CD4-positive, alpha-beta memory T cell (primary cell): ENCODE measurements around the gene MAGI1. TPM values are rescaled to one million over a fixed set of nuclear protein-coding genes. Genes with fewer than 3 reads are reported as not detected.

Source experiments
- CTCF ChIA-PET: fragments of 350-600 bp; sonication (Branson Sonifier 250); formaldehyde crosslinking; loops from one replicate; lab custom pipeline; 2021; ENCODE audit warnings: inconsistent platforms; ENCODE audit not compliant: partially characterized antibody; lab: Charles Lee
- POLR2A ChIA-PET: fragments of 350-600 bp; sonication (Branson Sonifier 250); formaldehyde crosslinking; loops from one replicate; lab custom pipeline; 2021; ENCODE audit not compliant: partially characterized antibody; lab: Charles Lee
- DNase-seq, 5 donors: peaks; one replicate each; pipeline versions ENCODE4 v3.0.0 to v3.0.0-alpha.2; 2020 to 2022; ENCODE audit warnings: mixed read lengths in 1 of 5
- H3K27ac ChIP-seq: one replicate; pipeline ENCODE4 v1.7.0; 2013; ENCODE audit warnings: low read depth, low read length
- H3K27me3 ChIP-seq: 2 replicates; pipeline ENCODE4 v1.7.0; 2013; ENCODE audit warnings: mild to moderate bottlenecking, low read length, moderate library complexity; ENCODE audit not compliant: insufficient read depth
- H3K36me3 ChIP-seq: 2 replicates; pipeline ENCODE4 v1.7.0; 2013; ENCODE audit warnings: mild to moderate bottlenecking, low read length, moderate library complexity; ENCODE audit not compliant: insufficient read depth
- H3K4me1 ChIP-seq: 2 replicates; pipeline ENCODE4 v1.7.0; 2013; ENCODE audit warnings: mild to moderate bottlenecking, low read length, moderate library complexity; ENCODE audit not compliant: insufficient read depth
- H3K4me3 ChIP-seq, 2 donors: one replicate each; pipeline ENCODE4 v1.7.0; 2013; ENCODE audit warnings: low read length in 2 of 2, mild to moderate bottlenecking in 1 of 2
- H3K9me3 ChIP-seq, 2 donors: one replicate each; pipeline ENCODE4 v1.7.0; 2013; ENCODE audit warnings: low read length in 2 of 2, control low read depth in 1 of 2; ENCODE audit not compliant: control insufficient read depth in 1 of 2
- H3K27ac Mint-ChIP-seq, 7 donors: one replicate each; pipeline ENCODE4 v1.8.0; 2020 to 2021; ENCODE audit warnings: mixed read lengths in 7 of 7, mild to moderate bottlenecking in 6 of 7, inconsistent platforms in 3 of 7, moderate library complexity in 3 of 7
- H3K27me3 Mint-ChIP-seq, 2 donors: one replicate each; pipeline ENCODE4 v1.8.0; 2020 to 2021; ENCODE audit warnings: mixed read lengths in 2 of 2
- H3K36me3 Mint-ChIP-seq, 2 donors: one replicate each; pipeline ENCODE4 v1.8.0; 2020 to 2021; ENCODE audit warnings: mixed read lengths in 2 of 2, inconsistent platforms in 1 of 2, mild to moderate bottlenecking in 1 of 2
- H3K4me1 Mint-ChIP-seq, 4 donors: one replicate each; pipeline ENCODE4 v1.8.0; 2020 to 2021; ENCODE audit warnings: mixed read lengths in 4 of 4, mild to moderate bottlenecking in 1 of 4
- H3K4me3 Mint-ChIP-seq, 8 donors: one replicate each; pipeline ENCODE4 v1.8.0; 2020 to 2021; ENCODE audit warnings: mixed read lengths in 8 of 8, mild to moderate bottlenecking in 7 of 8, moderate library complexity in 6 of 8, inconsistent platforms in 3 of 8
- H3K9me3 Mint-ChIP-seq, 8 donors: one replicate each; pipeline ENCODE4 v1.8.0; 2020 to 2021; ENCODE audit warnings: mixed read lengths in 8 of 8, mild to moderate bottlenecking in 5 of 8, inconsistent platforms in 3 of 8, moderate library complexity in 1 of 8
- intact Hi-C: fragments of 100-400 bp; cut with micrococcal nuclease; formaldehyde crosslinking; loops from one replicate; pipeline ENCODE4 v1.15.1; 2023
- polyA plus RNA-seq, 2 donors: library from polyadenylated mRNA; unstranded; fragments of 300-500 nt; fragmentation: Illumina TruSeq; gene quantifications; one replicate each; pipeline ENCODE4 v1.2.3, GENCODE V29; 2021
- total RNA-seq, 2 experiments: library from RNA; stranded (reverse); gene quantifications; one replicate each; pipeline ENCODE4 v1.2.3, GENCODE V29; 2021

The MAGI1 gene
- total and polyA plus RNA-seq, 4 experiments from 2014 or later: 0.20 TPM; not detected in 3

DNA sequence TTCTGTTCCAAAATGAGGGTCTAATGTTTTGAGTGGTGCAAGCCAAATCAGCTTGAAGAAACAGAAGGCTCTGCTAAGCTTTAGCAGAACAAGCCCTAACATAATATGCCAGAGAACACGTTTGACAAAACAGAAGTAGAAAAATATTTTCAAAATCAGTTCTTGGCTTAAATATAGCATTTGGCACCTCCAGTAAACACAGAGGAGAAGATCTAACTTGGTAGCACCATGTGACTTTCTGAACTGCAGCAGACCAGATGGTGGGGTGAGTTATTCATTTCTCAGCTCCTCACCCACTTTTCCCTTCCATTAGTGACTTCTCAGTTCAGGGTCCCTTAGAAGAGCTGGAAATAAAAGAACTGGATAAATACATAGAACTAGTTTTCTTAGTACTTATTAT lies 395.8 kb downstream of the MAGI1 start:
- ChIA-PET POLR2A (no interaction called here), CTCF (no interaction called here)
- intact Hi-C loops: no loop called here
- Histone ChIP-seq H3K4me3 (no peak overlapping the region), H3K27me3 (no peaks in the 10 kb centered on the region), H3K36me3 (no peaks in the 10 kb centered on the region), H3K4me1 (no peaks in the 10 kb centered on the region), H3K27ac (no peak overlapping the region), H3K9me3 (no peaks in the 10 kb centered on the region)
- H3K9me3 Mint-ChIP-seq: peaks cover 0 to 50% (median 14%) of the 10 kb centered on the region in 8 donors
- no peak for DNase-seq
- H3K27ac Mint-ChIP-seq: no peak overlapping the region
- no peak overlapping the region for H3K4me3 Mint-ChIP-seq
- H3K4me1 Mint-ChIP-seq: no peaks in the 10 kb centered on the region
- H3K36me3 Mint-ChIP-seq: no peaks in the 10 kb centered on the region
- no peaks in the 10 kb centered on the region for H3K27me3 Mint-ChIP-seq

DNA sequence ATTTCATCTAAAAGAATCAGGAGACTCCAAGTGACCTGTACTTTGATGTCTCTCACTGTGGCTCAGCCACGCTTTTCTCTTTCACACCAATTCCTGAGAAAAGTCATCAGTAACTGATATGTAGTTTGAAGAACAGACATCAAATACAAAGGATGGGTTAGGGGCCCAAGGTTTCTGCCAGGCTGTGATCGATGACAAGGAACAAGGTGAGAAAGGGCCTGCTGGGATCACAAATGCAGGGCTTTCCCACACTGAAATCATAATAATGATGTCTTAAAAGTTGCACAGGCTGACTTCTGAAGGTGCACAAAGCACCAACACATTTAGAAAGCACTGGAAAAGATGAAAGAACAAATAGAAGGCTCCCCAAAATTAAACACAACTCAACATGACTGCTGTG lies 396.9 kb downstream of the MAGI1 start:
- CTCF ChIA-PET: no interaction called here
- Histone ChIP-seq H3K4me3 (no peak overlapping the region), H3K27ac (no peak overlapping the region), H3K27me3 (no peaks in the 10 kb centered on the region), H3K4me1 (no peaks in the 10 kb centered on the region), H3K9me3 (no peaks in the 10 kb centered on the region), H3K36me3 (no peaks in the 10 kb centered on the region)
- POLR2A ChIA-PET: no interaction called here
- Mint-ChIP-seq H3K36me3 (no peaks in the 10 kb centered on the region), H3K9me3 (peaks cover 0 to 39% (median 10%) of the 10 kb centered on the region in 8 donors), H3K4me3 (no peak overlapping the region), H3K27ac (no peak overlapping the region), H3K4me1 (no peaks in the 10 kb centered on the region), H3K27me3 (no peaks in the 10 kb centered on the region)
- intact Hi-C loops: no loop called here
- no peak for DNase-seq

DNA sequence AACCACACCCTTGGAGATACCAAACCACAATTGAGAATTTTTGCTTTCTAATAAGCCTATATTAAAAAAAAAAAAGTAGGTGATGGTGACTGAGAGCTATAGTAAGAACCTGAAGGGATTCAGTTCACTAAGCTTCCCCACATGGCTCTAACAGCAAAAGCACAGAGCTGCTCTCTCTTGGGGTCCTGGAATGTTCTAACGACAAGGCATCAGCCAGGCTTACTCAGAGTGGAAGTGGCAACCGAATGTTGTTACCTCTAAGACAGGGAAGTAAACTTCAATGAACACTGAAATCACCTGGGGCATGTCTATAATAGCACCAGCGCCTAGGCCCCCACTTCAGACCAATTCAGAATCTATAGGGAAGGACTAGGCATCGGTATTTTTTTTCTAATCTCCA lies 397.7 kb downstream of the MAGI1 start:
- Mint-ChIP-seq H3K36me3 (no peaks in the 10 kb centered on the region), H3K4me3 (no peak overlapping the region)
- DNase-seq: no peak

DNA sequence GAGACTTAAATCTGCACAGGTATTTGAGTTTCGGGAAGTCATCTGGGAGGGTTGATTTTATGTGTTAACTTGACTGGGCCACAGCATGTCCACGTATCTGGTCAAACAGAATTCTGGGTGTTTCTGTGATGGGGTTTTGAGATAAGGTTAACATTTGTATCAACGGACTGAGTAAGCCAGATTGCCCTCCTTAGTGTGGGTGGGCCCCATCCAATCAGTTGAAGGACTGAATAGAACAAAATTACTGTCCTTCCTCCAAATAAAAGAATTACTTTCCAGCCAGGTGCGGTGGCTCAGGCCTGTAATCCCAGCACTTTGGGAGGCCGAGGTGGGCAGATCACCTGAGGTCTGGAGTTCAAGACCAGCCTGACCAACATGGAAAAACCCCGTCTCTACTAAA lies 399.3 kb downstream of the MAGI1 start:
- no peaks in the 10 kb centered on the region for H3K4me1 Mint-ChIP-seq
- ChIA-PET CTCF (no interaction called here), POLR2A (no interaction called here)
- no peak for DNase-seq
- Histone ChIP-seq H3K27ac (no peak overlapping the region), H3K9me3 (no peaks in the 10 kb centered on the region), H3K4me3 (no peak overlapping the region), H3K27me3 (no peaks in the 10 kb centered on the region), H3K4me1 (no peaks in the 10 kb centered on the region), H3K36me3 (no peaks in the 10 kb centered on the region)
- no peak overlapping the region for H3K27ac Mint-ChIP-seq
- peaks cover 0 to 29% (median 9%) of the 10 kb centered on the region in 8 donors for H3K9me3 Mint-ChIP-seq
- no peaks in the 10 kb centered on the region for H3K36me3 Mint-ChIP-seq
- H3K4me3 Mint-ChIP-seq: no peak overlapping the region
- H3K27me3 Mint-ChIP-seq: peaks cover 0 to 1% of the 10 kb centered on the region in 2 donors
- intact Hi-C loops: no loop called here

More for the DNA sequence above, 397.7 kb downstream of the MAGI1 start:
- ChIA-PET POLR2A (no interaction called here), CTCF (no interaction called here)
- no peaks in the 10 kb centered on the region for H3K9me3 ChIP-seq
- H3K4me1 Mint-ChIP-seq: no peaks in the 10 kb centered on the region
- intact Hi-C loops: no loop called here
- H3K27ac Mint-ChIP-seq: no peak overlapping the region
- peaks cover 0 to 1% of the 10 kb centered on the region in 2 donors for H3K27me3 Mint-ChIP-seq
- no peaks in the 10 kb centered on the region for H3K36me3 ChIP-seq
- H3K4me3 ChIP-seq: no peak overlapping the region
- H3K9me3 Mint-ChIP-seq: peaks cover 0 to 31% (median 9%) of the 10 kb centered on the region in 8 donors
- H3K27ac ChIP-seq: no peak overlapping the region
- no peaks in the 10 kb centered on the region for H3K4me1 ChIP-seq
- no peaks in the 10 kb centered on the region for H3K27me3 ChIP-seq

DNA sequence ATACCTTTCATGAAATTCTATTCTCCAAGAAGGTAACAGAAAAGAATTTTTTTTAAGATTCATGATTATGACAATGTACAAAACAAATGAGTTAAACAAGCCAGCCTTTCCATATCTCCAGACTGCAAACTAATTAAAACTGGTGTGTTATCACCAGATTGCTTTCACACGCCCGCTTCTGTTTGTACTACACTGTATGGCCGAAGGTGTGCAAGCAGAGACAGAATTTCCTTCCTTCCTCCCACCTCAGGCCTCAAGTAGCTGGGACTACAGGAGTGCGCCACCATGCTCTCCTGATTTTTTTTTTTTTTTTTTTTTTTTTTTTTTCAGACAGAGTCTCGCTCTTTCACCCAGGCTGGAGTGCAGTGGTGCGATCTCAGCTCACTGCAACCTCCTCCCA lies 400.4 kb downstream of the MAGI1 start:
- no peak overlapping the region for H3K27ac Mint-ChIP-seq

DNA sequence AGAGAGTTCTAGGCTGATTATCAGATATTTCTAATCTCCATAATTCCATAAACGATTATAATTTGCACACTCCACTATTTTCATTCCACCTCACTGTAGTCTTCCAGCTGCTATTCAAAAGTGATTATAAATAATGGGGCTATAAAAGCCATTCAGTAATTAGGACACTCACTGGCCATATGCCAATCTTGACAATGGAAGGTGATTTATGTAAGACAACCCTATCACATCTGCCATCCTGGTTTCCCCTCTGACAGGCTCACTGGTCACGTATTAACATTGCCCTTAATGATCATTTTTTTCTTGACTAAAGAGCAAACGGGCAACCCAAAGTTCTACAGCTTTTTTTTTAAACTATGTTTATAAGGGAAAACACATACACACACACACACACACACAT lies 402.4 kb downstream of the MAGI1 start:
- H3K36me3 Mint-ChIP-seq: no peaks in the 10 kb centered on the region
- H3K27me3 Mint-ChIP-seq: peaks cover 0 to 1% of the 10 kb centered on the region in 2 donors
- intact Hi-C loops: no loop called here
- H3K4me3 Mint-ChIP-seq: no peak overlapping the region
- no peak overlapping the region for H3K27ac Mint-ChIP-seq
- H3K27me3 ChIP-seq: no peaks in the 10 kb centered on the region
- H3K4me1 ChIP-seq: no peaks in the 10 kb centered on the region
- no peak overlapping the region for H3K4me3 ChIP-seq
- ChIA-PET CTCF (no interaction called here), POLR2A (no interaction called here)
- no peak for DNase-seq
- H3K36me3 ChIP-seq: no peaks in the 10 kb centered on the region
- no peaks in the 10 kb centered on the region for H3K9me3 ChIP-seq
- H3K27ac ChIP-seq: no peak overlapping the region
- H3K4me1 Mint-ChIP-seq: no peaks in the 10 kb centered on the region
- peaks cover 2 to 15% (median 5%) of the 10 kb centered on the region in 8 donors for H3K9me3 Mint-ChIP-seq

More for the DNA sequence above, 400.4 kb downstream of the MAGI1 start:
- Histone ChIP-seq H3K27ac (no peak overlapping the region), H3K9me3 (no peaks in the 10 kb centered on the region), H3K36me3 (no peaks in the 10 kb centered on the region), H3K27me3 (no peaks in the 10 kb centered on the region), H3K4me3 (no peak overlapping the region), H3K4me1 (no peaks in the 10 kb centered on the region)
- H3K27me3 Mint-ChIP-seq: peaks cover 0 to 1% of the 10 kb centered on the region in 2 donors
- H3K36me3 Mint-ChIP-seq: no peaks in the 10 kb centered on the region
- ChIA-PET POLR2A (no interaction called here), CTCF (no interaction called here)
- H3K4me1 Mint-ChIP-seq: no peaks in the 10 kb centered on the region
- intact Hi-C loops: no loop called here
- H3K4me3 Mint-ChIP-seq: no peak overlapping the region
- no peak for DNase-seq
- peaks cover 2 to 20% (median 6%) of the 10 kb centered on the region in 8 donors for H3K9me3 Mint-ChIP-seq

DNA sequence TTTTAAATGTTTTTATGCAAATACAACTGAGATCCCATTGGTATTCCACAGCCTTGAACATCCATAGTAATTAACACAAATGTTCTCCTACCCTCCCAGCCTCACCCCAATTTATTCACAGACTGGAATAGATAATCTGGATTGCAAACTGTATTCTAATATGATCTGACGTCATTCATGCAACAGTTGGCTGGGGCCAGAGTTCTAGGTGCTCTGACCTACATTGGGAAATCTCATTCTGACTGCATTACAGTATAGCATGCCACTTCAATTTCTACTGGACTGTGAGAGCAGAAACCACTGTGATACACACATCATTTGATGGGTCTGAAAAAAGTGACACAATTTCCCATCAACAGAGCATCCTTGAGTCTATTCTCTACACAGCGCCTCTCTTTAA lies 403.1 kb downstream of the MAGI1 start:
- H3K27me3 ChIP-seq: no peaks in the 10 kb centered on the region
- H3K9me3 Mint-ChIP-seq: peaks cover 2 to 14% (median 5%) of the 10 kb centered on the region in 8 donors
- no peaks in the 10 kb centered on the region for H3K36me3 ChIP-seq
- DNase-seq: no peak
- H3K4me1 Mint-ChIP-seq: no peaks in the 10 kb centered on the region
- H3K4me1 ChIP-seq: no peaks in the 10 kb centered on the region
- no peak overlapping the region for H3K27ac Mint-ChIP-seq
- no peak overlapping the region for H3K4me3 ChIP-seq
- no peak overlapping the region for H3K4me3 Mint-ChIP-seq
- no peaks in the 10 kb centered on the region for H3K36me3 Mint-ChIP-seq
- H3K27ac ChIP-seq: no peak overlapping the region
- H3K27me3 Mint-ChIP-seq: peaks cover 0 to 1% of the 10 kb centered on the region in 2 donors
- ChIA-PET POLR2A (no interaction called here), CTCF (no interaction called here)
- intact Hi-C loops: no loop called here
- H3K9me3 ChIP-seq: no peaks in the 10 kb centered on the region
